Measurements from ENCODE around the gene GPR162.

Gene GPR162

GRCh38 chr12:6850796-6851152 lies 29.2 kb downstream of the GPR162 start:
- Histone ChIP-seq H3K9me3 (ENCODE audit: control insufficient read depth in 2 of 2, low read length in 2 of 2) (no peaks in the 10 kb centered on the region), H3K4me3 (ENCODE audit: low read length in 2 of 2) (peak overlapping the region in 1 of 2 donors; percentile 99), H3K36me3 (ENCODE audit: control insufficient read depth in 2 of 2, insufficient read depth in 2 of 2, low read length in 2 of 2) (peaks cover 16 to 26% of the 10 kb centered on the region in 2 donors), H3K4me1 (ENCODE audit: control insufficient read depth, insufficient read depth, low read length) (peaks cover 25% of the 10 kb centered on the region), H3K27me3 (ENCODE audit: control insufficient read depth in 1 of 2, insufficient read depth in 2 of 2, low read length in 2 of 2) (no peaks in the 10 kb centered on the region), H3K27ac (ENCODE audit: low read length) (no peak overlapping the region), H3K9ac (ENCODE audit: low read length in 2 of 2) (no peak overlapping the region)

GRCh38 chr12:6851153-6851920 lies 29.7 kb downstream of the GPR162 start, which contains the start of gene CDCA3:
Gene CDCA3, minus strand, starts transcription at chr12:6851286. Its CDS starts 334 bp downstream, at chr12:6850952.
- H3K27ac ChIP-seq (ENCODE audit: low read length) = peak within 1 kb of the TSS; percentile 96
- peaks cover 16 to 28% of the 10 kb centered on the region in 2 donors for H3K36me3 ChIP-seq (ENCODE audit: control insufficient read depth in 2 of 2, insufficient read depth in 2 of 2, low read length in 2 of 2)

GRCh38 chr12:6851921-6852650 lies 30.5 kb downstream of the GPR162 start, which contains the start of gene USP5:
Gene USP5, plus strand, starts transcription at chr12:6852150. Its CDS starts 30 bp downstream, at chr12:6852180.
- H3K4me1 ChIP-seq (ENCODE audit: control insufficient read depth, insufficient read depth, low read length) = peaks cover 25% of the 10 kb centered on the region
- peaks cover 17 to 28% of the 10 kb centered on the region in 2 donors for H3K36me3 ChIP-seq (ENCODE audit: control insufficient read depth in 2 of 2, insufficient read depth in 2 of 2, low read length in 2 of 2)
- H3K9me3 ChIP-seq (ENCODE audit: control insufficient read depth in 2 of 2, low read length in 2 of 2) = no peaks in the 10 kb centered on the region

More at GRCh38 chr12:6851153-6851920, 29.7 kb downstream of the GPR162 start, which contains the start of gene CDCA3:
- Histone ChIP-seq H3K4me1 (ENCODE audit: control insufficient read depth, insufficient read depth, low read length) (peaks cover 25% of the 10 kb centered on the region), H3K27me3 (ENCODE audit: control insufficient read depth in 1 of 2, insufficient read depth in 2 of 2, low read length in 2 of 2) (no peaks in the 10 kb centered on the region), H3K9ac (ENCODE audit: low read length in 2 of 2) (peak within 1 kb of the TSS; percentile 66 to 92), H3K4me3 (ENCODE audit: low read length in 2 of 2) (peak within 1 kb of the TSS; percentile 82 to 99), H3K9me3 (ENCODE audit: control insufficient read depth in 2 of 2, low read length in 2 of 2) (no peaks in the 10 kb centered on the region)

GRCh38 chr12:6852651-6853354 lies 31.2 kb downstream of the GPR162 start:
- Histone ChIP-seq H3K27ac (ENCODE audit: low read length) (peak overlapping the region; percentile 96), H3K27me3 (ENCODE audit: control insufficient read depth in 1 of 2, insufficient read depth in 2 of 2, low read length in 2 of 2) (no peaks in the 10 kb centered on the region), H3K4me1 (ENCODE audit: control insufficient read depth, insufficient read depth, low read length) (peaks cover 25% of the 10 kb centered on the region), H3K36me3 (ENCODE audit: control insufficient read depth in 2 of 2, insufficient read depth in 2 of 2, low read length in 2 of 2) (peaks cover 23 to 26% of the 10 kb centered on the region in 2 donors), H3K9me3 (ENCODE audit: control insufficient read depth in 2 of 2, low read length in 2 of 2) (no peaks in the 10 kb centered on the region), H3K9ac (ENCODE audit: low read length in 2 of 2) (peak overlapping the region; percentile 54 to 66), H3K4me3 (ENCODE audit: low read length in 2 of 2) (peak overlapping the region; percentile 62 to 99)

More at GRCh38 chr12:6851921-6852650, 30.5 kb downstream of the GPR162 start, which contains the start of gene USP5:
- H3K27ac ChIP-seq (ENCODE audit: low read length) = peak within 1 kb of the TSS; percentile 96
- peak within 1 kb of the TSS; percentile 66 to 92 for H3K9ac ChIP-seq (ENCODE audit: low read length in 2 of 2)
- peak within 1 kb of the TSS; percentile 82 to 99 for H3K4me3 ChIP-seq (ENCODE audit: low read length in 2 of 2)
- no peaks in the 10 kb centered on the region for H3K27me3 ChIP-seq (ENCODE audit: control insufficient read depth in 1 of 2, insufficient read depth in 2 of 2, low read length in 2 of 2)

- peaks cover 32 to 33% of the 10 kb centered on the region in 2 donors for H3K36me3 ChIP-seq (ENCODE audit: control insufficient read depth in 2 of 2, insufficient read depth in 2 of 2, low read length in 2 of 2)
- H3K27me3 ChIP-seq (ENCODE audit: control insufficient read depth in 1 of 2, insufficient read depth in 2 of 2, low read length in 2 of 2) = no peaks in the 10 kb centered on the region
- peaks cover 25% of the 10 kb centered on the region for H3K4me1 ChIP-seq (ENCODE audit: control insufficient read depth, insufficient read depth, low read length)
- H3K9me3 ChIP-seq (ENCODE audit: control insufficient read depth in 2 of 2, low read length in 2 of 2) = no peaks in the 10 kb centered on the region
- H3K9ac ChIP-seq (ENCODE audit: low read length in 2 of 2) = peak overlapping the region; percentile 54 to 66
- H3K4me3 ChIP-seq (ENCODE audit: low read length in 2 of 2) = no peak overlapping the region
- H3K27ac ChIP-seq (ENCODE audit: low read length) = peak overlapping the region; percentile 96
Observed at GRCh38 chr12:6853626-6854025, 32.0 kb downstream of the GPR162 start.

- H3K27me3 ChIP-seq (ENCODE audit: control insufficient read depth in 1 of 2, insufficient read depth in 2 of 2, low read length in 2 of 2) = no peaks in the 10 kb centered on the region
- H3K9me3 ChIP-seq (ENCODE audit: control insufficient read depth in 2 of 2, low read length in 2 of 2) = no peaks in the 10 kb centered on the region
- H3K4me1 ChIP-seq (ENCODE audit: control insufficient read depth, insufficient read depth, low read length) = peaks cover 25% of the 10 kb centered on the region
- peaks cover 34 to 36% of the 10 kb centered on the region in 2 donors for H3K36me3 ChIP-seq (ENCODE audit: control insufficient read depth in 2 of 2, insufficient read depth in 2 of 2, low read length in 2 of 2)
- peak overlapping the region in 1 of 2 donors; percentile 43 for H3K9ac ChIP-seq (ENCODE audit: low read length in 2 of 2)
- H3K4me3 ChIP-seq (ENCODE audit: low read length in 2 of 2) = no peak overlapping the region
- peak overlapping the region; percentile 96 for H3K27ac ChIP-seq (ENCODE audit: low read length)
Observed at GRCh38 chr12:6854036-6854435, 32.4 kb downstream of the GPR162 start.

GRCh38 chr12:6855322-6855721 lies 33.7 kb downstream of the GPR162 start:
- peaks cover 43% of the 10 kb centered on the region in 2 donors for H3K36me3 ChIP-seq (ENCODE audit: control insufficient read depth in 2 of 2, insufficient read depth in 2 of 2, low read length in 2 of 2)

GRCh38 chr12:6858799-6859198 lies 37.2 kb downstream of the GPR162 start:
- no peak overlapping the region for H3K4me3 ChIP-seq (ENCODE audit: low read length in 2 of 2)
- peaks cover 6% of the 10 kb centered on the region for H3K4me1 ChIP-seq (ENCODE audit: control insufficient read depth, insufficient read depth, low read length)
- no peak overlapping the region for H3K9ac ChIP-seq (ENCODE audit: low read length in 2 of 2)
- H3K27me3 ChIP-seq (ENCODE audit: control insufficient read depth in 1 of 2, insufficient read depth in 2 of 2, low read length in 2 of 2) = no peaks in the 10 kb centered on the region
- H3K9me3 ChIP-seq (ENCODE audit: control insufficient read depth in 2 of 2, low read length in 2 of 2) = no peaks in the 10 kb centered on the region
- H3K36me3 ChIP-seq (ENCODE audit: control insufficient read depth in 2 of 2, insufficient read depth in 2 of 2, low read length in 2 of 2) = peaks cover 68 to 74% of the 10 kb centered on the region in 2 donors
- no peak overlapping the region for H3K27ac ChIP-seq (ENCODE audit: low read length)

More at GRCh38 chr12:6855322-6855721, 33.7 kb downstream of the GPR162 start:
- Histone ChIP-seq H3K27me3 (ENCODE audit: control insufficient read depth in 1 of 2, insufficient read depth in 2 of 2, low read length in 2 of 2) (no peaks in the 10 kb centered on the region), H3K9ac (ENCODE audit: low read length in 2 of 2) (no peak overlapping the region), H3K9me3 (ENCODE audit: control insufficient read depth in 2 of 2, low read length in 2 of 2) (no peaks in the 10 kb centered on the region), H3K27ac (ENCODE audit: low read length) (peak overlapping the region; percentile 24), H3K4me3 (ENCODE audit: low read length in 2 of 2) (no peak overlapping the region), H3K4me1 (ENCODE audit: control insufficient read depth, insufficient read depth, low read length) (peaks cover 25% of the 10 kb centered on the region)

- Histone ChIP-seq H3K9me3 (ENCODE audit: control insufficient read depth in 2 of 2, low read length in 2 of 2) (no peaks in the 10 kb centered on the region), H3K27ac (ENCODE audit: low read length) (no peak overlapping the region), H3K36me3 (ENCODE audit: control insufficient read depth in 2 of 2, insufficient read depth in 2 of 2, low read length in 2 of 2) (peaks cover 74 to 79% of the 10 kb centered on the region in 2 donors), H3K9ac (ENCODE audit: low read length in 2 of 2) (no peak overlapping the region), H3K4me1 (ENCODE audit: control insufficient read depth, insufficient read depth, low read length) (no peaks in the 10 kb centered on the region), H3K27me3 (ENCODE audit: control insufficient read depth in 1 of 2, insufficient read depth in 2 of 2, low read length in 2 of 2) (no peaks in the 10 kb centered on the region), H3K4me3 (ENCODE audit: low read length in 2 of 2) (no peak overlapping the region)
Observed at GRCh38 chr12:6860116-6860515, 38.5 kb downstream of the GPR162 start.

- Histone ChIP-seq H3K27ac (ENCODE audit: low read length) (no peak overlapping the region), H3K36me3 (ENCODE audit: control insufficient read depth in 2 of 2, insufficient read depth in 2 of 2, low read length in 2 of 2) (peaks cover 71 to 79% of the 10 kb centered on the region in 2 donors), H3K4me3 (ENCODE audit: low read length in 2 of 2) (no peak overlapping the region), H3K9me3 (ENCODE audit: control insufficient read depth in 2 of 2, low read length in 2 of 2) (no peaks in the 10 kb centered on the region), H3K9ac (ENCODE audit: low read length in 2 of 2) (no peak overlapping the region), H3K4me1 (ENCODE audit: control insufficient read depth, insufficient read depth, low read length) (no peaks in the 10 kb centered on the region), H3K27me3 (ENCODE audit: control insufficient read depth in 1 of 2, insufficient read depth in 2 of 2, low read length in 2 of 2) (no peaks in the 10 kb centered on the region)
Observed at GRCh38 chr12:6860942-6861341, 39.3 kb downstream of the GPR162 start.

Measured in stomach smooth muscle (tissue), 2 donors.